HG03442 (cell line): ENCODE data around the gene KIF16B.
"Not testable (repeated sequence)": the region's sequence is repeated elsewhere in the genome, so short reads cannot be mapped to it uniquely, and the experiment has no call there.

Experiments
- ATAC-seq: cut with Tn5 transposase; IDR thresholded peaks from one replicate; pipeline ENCODE4 v1.9.1; 2021; ENCODE audit warnings: mild to moderate bottlenecking, moderate library complexity; ENCODE audit not compliant: unreplicated experiment

Gene KIF16B

DNA sequence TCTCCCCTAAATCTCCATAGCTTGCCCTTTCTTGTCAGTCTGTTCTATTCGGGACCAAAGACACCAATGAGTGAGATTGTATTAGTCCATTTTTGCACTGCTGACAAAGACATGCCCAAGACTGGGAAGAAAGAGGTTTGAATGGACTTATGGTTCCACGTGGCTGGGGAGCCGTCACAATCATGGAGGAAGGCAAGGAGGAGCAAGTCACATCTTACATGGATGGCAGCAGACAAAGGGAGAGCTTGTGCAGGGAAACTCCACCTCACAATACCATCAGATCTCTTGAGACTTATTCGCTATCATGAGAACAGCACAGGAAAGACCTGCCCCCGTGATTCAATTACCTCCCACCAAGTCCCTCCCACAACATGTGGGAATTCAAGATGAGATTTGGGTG, 133.7 kb downstream of the KIF16B start:
- not testable (repeated sequence) for ATAC-seq

DNA sequence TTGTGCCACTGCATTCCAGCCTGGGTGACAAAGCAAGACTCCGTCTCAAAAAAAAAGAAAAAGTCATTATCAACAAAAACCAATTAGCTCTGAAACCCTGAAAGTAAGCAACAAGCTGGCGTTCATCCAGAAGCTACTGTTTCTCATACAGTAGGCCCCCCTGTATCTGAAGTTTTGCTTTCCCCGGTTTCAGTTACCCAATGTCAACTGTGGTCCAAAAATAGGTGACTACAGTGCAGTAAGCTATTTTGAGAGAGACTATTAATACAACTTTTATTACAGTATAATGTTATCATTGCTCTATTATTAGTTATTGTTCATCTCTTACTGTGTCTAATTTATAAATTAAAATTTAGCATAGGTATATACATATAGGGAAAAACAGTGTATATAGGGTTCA, 135.1 kb downstream of the KIF16B start:
- ATAC-seq = no peak

DNA sequence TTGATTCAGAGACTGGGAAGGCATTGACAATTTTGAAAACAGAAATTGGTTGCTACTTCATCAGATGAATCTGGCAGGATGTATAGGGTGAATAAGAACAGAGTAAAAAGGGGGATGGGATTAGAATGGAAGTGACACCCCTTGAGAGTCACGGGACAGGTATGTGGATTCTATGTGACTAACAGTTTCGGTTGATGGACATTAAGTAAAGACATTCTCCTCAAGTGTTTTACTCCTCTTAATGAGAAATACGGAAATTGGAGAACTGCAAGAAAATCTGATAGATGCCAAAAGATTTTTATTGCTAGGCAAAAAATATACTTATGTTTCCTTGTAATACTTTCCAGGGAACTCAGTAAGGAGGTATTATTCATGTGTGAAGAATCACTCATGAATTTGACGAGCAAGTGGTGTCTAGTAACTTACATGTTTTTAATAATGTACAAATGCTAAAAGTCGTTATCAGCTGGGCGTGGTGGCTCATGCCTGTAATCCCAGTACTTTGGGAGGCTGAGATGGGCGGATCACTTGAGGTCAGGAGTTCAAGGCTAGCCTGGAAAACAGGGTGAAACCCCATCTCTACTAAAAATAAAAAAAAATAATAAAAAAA, 135.8 kb downstream of the KIF16B start:
- no peak for ATAC-seq

DNA sequence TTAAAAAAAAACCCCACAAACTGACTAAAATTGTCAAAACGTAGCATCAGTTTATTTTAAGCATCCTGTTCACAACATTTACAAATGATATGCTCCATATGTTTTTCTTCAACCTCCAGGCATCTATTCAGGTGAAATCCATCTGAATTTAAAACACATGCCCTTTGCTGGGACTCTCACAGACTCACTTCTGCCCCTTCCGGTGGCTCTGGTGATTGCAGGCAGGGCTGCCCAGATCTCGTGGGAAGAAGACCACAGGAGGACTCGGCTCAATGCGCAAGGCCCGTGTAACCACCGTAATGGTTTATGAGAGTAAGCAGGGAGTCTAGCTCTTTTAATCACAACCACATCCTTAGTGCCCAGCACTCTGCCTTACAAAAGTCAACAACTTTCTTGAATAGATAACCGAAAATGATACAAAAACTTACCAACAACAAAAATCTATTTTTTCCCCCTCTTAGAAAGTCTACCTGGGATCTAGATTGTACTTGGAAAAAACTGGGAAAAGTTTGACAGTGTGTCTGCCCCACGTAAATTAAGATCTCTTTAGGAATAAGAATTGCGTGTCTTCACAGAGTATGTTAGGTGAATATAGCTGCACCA, 139.1 kb downstream of the KIF16B start:
- peak; percentile 73 for ATAC-seq

DNA sequence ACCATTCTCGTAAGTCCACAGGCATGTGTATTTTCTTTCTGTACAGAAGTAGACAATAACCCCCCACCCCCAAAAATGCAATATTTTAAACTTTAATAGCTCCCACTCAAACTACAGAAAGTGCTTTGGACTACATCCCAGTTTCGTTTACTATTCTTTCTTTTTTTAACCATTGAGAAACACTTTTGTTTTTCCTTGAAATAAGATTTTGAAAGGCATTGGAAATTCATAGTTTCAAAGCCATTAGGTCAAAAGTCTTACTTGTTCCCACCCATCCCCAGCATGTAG, 140.0 kb downstream of the KIF16B start:
- ATAC-seq = no peak

DNA sequence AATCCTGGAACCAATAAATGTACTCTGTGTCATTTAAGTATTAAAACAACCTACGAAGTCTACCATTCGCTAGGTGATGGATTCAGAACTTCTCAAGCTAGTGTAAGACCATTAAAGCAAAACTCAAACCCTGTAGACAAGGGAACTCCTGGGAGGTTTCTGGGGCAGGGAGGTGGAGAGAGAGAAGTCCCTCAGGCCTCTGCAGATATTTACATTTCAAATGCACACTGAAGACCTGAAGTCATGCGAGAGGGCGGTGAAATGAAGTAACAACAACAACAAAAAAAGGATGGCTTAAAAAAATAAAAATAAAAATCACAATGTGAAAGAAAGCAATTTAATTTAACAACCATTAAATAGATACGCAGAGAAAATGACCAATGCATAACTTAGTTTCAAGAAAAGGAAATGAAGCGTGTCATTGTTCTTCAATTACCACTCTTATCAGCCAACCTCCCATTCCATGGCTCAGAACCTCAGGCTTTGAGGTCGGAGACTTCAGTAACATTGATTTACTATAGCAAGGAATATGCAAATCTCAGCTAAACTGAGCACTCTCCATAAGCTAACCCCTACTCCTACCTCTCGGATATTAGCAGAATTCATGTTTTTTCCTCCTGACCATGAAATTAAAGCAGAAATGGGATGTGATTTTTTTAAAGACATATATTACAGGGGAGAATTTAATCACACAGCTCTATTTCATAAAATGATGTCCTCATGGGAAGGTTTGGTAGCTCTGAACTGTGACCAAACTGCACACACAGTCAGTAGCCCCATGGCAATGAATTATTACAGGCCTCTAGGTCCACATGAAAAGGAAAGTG, 140.6 kb downstream of the KIF16B start:
- ATAC-seq = no peak

DNA sequence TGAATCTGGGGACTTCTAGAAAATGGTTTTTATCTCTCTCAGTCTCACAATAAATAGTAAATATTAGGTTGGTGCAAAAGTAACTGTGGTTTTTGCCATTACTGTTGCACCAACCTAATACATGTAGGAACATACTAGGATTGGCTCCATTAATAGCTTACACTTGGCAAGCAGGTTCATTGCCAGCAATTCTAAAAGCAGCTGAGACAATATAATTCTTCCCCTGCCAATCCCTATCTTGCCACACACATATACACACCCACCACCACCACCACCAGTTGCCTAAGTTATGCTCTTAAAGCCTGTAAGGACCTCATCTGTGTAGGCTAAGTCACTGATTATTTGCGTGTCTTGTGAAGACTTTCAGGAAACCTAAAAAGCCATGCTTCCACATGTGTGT, 145.1 kb downstream of the KIF16B start:
- ATAC-seq = no peak

DNA sequence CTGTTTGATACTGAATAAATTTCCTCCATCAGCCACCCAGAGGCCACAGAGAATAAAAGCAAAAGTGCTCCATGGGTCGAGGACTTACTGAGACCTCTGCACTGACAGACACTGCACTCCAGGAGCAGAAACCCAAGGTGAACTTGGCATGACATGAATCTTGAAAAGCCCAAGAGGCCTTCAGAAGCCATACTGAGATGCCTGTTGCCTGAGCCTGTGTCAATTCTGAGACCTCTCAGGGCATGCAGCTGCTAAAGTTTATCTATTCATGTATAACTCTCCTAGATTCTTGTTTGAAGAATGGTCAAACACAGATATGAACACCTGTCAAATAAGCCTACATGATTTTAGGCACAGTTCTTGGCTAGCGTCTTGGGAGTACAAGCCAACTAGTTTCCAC, 145.7 kb downstream of the KIF16B start:
- no peak for ATAC-seq

DNA sequence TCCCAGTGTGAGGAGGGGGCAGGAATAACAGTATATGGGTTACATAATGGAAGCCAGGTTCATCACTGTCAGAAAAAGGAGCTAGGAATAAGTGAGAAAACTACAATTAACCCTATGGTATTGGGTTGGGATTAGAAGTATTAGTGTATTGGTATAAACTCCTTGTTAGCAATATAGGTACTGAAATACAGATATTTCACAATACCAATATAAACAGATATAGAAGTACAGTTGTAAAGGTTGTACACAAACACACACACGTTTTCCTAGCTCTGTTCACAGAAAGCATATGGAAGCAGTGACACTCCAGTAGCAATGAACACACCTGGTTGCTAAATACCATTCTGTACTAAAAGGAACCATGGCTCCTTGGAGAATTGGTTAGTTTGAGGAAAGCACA, 148.5 kb downstream of the KIF16B start:
- ATAC-seq = no peak

DNA sequence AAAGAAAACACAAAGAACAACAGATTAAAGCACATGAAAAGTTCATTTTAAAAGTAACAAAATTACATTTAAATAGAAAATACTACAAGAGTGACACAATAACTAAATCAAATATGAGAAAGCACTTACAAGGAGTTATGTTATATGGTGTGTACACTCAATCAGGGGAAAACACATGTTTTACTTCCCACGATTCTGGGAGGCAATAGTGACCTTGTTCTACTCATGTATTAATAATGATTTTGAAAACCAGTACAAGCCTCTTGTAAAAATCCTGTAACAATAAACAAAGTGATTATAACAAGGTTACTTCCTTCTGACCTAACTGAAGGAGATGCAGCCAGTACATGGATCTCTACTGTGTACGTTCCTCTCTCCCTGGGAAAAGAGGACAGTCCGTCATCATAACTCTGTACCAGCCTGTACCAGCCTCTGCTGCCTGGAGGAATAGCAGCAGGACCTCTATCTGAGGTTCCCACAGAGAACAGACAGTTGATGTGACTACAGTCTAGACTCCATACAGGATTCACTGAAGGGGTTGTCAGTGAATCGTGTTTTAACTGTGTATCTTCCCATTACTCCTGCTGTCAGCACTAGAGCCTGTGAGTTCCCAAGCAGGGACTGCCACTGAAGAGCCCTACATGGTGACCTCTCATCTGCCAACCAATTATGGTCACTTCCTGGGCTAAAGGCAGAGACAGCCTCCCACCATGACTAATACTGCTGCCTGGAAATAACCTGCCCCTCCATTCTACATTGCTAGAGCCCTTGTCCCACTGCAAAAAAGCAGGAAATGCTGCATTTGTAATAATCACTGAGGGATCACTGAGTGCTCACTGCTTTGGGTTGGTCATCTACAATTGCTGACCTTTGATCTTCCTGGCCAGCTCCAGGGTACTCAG, 149.7 kb downstream of the KIF16B start:
- ATAC-seq = no peak

DNA sequence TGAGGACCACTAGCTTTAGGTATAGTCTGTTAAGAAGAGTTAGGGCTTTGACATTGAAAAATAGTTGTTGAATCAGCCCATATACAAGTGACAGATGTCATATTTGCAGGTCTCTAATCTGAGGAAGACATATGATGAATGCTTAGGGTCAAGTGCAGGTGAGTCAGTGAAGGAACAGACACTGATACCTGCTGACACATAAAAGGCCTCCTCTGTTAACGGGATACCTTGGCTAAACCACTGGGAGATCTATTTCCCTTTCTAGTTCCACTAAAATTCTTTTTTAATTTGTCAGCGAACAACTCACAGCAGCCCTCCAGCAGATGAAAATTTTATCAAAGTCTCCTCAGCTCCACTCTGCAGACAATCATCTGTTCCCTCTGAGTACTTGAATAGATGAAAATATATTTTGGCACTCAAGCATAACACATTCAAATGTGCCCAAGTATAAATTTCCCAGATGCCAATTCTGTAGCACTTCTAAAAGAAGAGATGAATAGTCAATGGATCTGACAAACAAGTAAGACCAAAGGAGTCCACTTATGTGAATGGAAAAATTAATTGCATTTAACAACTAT, 154.0 kb downstream of the KIF16B start:
- no peak for ATAC-seq

DNA sequence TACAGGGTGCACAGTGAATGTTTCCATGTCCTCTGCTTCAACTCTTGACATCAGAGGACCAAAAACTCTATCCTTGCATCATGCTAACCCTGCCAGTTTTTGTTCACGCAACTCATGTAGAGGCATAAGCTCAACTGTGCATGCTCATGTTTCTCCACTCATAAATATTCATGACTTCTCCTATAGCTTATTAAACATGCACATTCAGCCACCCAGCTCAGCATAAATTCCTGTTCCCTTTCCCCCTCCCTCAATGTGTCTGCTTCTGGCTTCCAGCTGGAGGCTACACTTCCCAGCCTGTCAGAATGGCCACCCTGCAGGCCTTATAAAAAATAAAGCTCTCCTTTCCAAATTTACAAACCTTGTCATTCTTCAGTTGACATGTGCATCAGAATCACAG, 154.6 kb downstream of the KIF16B start:
- no peak for ATAC-seq

DNA sequence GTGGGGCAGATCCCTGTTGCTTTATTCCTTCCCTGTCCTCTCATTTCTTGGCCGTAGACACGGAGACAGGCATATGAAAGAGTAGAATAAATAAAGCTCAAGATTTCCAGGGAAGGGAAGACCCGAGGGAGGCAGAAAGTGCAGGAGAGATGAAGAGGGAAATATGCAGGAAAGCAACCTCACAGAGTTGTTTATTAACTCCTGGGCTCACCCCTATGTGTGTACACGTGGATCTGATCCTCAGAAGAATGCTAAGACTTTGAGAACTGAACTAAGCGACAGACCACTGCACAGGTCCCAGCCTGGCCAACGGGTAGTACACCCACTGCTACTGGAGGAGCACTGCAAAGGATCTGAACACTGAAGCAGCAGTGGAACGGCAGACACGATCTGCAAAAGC, 156.2 kb downstream of the KIF16B start:
- ATAC-seq = no peak

DNA sequence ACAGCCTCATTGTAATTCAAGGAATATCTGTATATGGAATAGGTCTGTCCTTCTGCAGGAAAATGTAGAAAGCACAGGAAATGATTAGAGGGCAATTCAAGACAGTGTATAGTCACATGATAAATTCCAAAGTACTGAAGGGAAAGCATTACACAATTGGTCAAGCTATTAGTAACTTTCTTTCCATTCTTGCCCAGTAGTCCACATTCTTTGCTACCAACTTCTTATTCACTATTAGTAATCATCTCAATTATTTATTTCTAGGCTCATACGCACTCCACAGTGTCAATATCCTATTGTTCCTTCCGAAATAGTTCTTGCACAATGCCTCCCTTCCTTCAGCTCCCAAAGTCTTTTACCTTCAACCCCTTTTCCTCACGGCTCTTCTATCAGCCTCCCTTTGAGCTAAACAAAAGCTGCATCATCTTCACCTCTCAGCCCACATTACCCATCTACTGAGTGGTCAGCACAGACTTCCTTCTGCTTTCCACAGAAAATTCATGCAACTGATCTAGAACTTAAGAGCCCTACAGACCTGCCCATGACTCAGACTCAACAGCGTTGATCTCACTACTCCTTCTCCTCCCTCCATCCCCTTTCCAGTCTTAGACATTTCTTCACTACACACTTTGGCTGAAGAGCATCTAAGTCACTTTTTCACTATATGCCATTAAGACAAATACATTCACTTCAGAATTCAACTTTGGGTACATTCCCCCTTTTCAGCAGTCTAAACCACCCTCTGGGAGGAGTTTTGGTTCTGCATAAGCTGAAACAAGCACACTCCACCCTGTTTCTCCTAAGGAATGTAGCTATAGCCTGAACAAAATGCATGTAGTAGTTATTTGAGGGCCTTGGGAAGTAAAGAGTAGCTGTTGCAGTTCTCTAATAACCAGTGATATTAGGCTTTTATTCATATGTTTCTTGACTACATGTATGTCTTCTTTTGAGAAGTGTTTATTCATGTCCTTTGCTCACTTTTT, 157.9 kb downstream of the KIF16B start:
- ATAC-seq = no peak

DNA sequence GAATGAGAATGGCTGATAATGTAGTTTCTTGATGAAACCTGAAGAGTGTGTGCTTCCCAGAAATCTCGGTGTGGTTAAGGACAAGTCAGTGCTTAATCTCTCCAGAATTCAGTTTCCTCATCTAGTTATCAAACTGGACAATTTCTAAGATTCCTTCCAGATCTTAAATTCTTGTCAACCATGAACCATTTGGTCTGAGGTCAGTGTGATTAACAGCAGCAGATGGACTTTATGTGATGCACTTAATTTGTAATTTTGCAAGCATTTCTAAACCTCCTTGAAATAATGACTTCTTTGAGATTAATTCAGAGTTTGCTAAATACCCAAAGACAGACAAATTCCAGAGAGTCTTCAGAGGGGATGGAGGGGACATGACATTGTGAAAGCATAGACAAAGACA, 160.3 kb downstream of the KIF16B start:
- no peak for ATAC-seq

DNA sequence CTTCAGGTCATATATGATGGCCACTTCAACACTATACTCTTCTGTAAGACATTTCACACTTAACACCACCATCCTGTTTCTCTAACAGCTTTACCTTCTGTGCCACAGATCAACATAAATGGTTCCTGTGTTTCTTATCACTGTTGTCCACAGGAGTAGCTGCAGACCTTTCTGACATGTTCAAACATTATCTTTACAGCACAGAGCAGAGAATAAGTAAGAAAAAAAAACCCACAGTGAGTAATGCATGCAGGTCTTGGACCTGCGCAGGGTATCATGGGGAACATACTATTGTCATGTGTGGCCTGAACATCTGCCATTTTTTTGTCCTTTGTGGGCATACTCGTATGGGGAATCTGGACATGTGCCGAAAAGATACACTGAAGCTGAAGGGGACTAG, 161.9 kb downstream of the KIF16B start:
- no peak for ATAC-seq

DNA sequence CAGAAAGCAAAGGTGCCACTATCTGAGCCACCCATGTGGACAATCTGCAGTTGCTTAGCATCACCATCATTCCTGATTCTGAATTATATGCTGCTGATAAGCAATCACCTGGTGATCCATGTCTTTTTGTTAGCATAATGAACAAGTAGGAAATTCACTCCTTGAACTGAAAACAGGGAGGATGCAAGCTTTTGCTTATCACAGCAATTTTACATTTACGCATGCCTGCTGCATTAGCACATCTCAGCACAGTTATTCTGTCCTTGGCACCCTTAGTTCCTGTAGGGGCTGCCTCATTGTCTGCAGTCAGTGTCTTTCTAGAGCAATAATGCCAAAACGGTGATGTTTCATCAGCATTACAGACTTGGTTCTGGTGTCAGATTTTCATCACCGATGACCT, 162.6 kb downstream of the KIF16B start:
- ATAC-seq = no peak

DNA sequence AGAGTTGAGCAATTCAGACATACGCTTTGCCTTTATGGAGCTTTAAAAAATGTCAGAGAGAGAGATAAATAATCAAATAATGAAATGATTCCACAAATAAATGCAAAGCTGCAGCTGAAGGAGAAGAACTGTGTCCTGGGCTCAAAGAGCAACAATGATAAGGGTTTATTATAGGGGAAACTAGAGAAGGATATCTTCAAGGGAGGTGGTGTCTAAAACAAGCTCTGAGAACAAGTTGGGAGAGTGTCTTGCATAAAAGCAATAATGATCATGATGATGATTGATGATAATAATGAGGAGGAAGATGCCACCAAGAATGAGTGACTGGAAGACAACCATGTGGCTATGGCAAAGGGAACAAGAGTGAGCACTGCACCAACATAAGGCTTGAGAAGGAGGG, 164.3 kb downstream of the KIF16B start:
- ATAC-seq = no peak

DNA sequence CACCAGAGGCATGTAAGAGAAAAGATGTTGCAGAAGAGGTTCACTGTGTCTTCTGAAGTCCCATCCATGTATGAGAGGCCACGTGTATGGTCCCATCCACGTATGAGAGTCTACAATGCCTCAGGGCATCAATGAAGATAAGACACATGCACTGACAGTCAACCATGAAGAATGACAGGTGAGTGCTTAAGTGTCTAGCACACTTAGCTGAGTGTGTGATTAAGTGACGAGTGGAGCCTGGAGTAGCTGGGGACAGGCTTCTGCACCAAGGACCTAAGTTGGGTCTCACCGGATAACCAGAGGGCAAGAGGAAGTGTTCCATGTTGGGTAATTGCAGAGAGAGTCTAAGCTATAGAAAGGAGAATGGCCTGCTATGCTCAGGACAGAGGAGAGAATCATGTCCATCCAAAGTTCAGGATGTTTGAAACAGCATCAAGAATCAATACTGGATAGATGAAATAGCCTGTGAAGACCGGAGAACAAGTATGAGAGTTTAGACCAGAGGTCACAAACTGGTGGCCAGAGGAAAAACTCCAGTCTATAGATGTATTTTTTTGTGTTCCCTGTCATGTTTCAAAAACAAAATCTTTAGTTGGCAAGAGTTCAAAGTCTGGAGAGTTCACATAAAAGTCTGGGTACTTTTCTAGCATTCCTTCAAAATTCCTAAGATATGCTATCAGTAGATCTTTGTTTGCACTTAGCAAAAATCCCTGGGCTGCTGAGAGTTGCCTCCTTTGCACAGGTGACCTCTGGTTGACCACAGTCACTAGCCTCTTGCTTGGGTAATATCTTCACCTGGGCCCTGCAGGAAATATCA, 165.8 kb downstream of the KIF16B start:
- ATAC-seq = no peak
